ENCODE data around the gene STK17A.
"Not testable (repeated sequence)": the region's sequence is repeated elsewhere in the genome, so short reads cannot be mapped to it uniquely, and the experiment has no call there.

STK17A gene

DNA sequence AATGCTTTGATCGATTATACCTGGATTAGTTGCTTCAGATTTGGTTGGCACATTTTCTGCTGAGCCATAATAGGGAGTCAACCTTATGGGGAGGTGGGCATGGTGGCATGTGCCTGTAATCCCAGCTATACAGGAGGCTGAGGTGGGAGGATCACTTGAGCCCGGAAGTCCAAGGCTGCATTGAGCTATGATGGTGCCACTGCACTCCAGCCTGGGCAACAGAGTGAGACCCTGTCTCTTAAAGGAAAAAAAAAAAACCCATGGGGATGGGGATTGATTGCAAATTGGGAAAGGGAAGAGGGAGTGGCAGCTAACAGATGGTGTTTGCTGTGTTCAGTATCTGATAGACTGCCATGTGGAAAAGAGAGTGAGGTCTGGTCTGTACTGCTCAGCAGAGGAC is 11.1 kb downstream of the STK17A start:
- DNase-seq: no peak

DNA sequence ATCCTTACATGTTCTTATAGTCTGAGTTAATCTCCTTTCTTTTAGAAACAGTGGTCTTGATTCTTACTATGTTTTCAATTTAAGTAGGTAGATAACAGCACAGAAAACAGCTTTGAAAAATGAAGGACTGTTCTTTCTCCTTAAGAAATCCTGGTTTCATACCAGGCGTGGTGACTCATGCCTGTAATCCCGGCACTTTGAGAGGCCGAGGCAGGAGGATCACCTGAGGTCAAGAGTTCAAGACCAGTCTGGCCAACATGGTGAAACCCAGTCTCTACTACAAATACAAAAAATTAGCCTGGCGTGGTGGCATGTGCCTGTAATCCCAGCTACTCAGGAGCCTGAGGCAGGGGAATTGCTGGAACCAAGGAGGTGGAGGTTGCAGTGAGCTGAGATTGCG is 13.5 kb downstream of the STK17A start:
- not testable (repeated sequence) for DNase-seq

DNA sequence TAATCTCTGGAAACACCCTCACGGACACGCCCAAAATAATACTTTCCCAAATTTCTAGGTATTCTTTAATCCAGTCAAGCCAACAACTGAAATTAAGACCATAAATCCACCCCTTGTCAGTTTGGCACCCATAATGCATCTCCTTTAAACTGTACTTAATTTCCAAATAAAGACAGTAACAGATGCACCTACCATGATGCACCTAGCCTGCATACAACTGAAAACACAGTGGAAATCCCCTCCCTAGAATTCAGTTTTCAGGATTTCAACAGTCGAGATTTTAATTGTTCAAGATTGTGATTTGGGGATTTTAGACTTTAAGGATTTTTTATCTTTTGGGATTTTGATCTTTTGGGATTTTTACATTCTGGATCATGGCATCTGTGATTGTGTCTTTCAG is 17.1 kb downstream of the STK17A start:
- DNase-seq: no peak

DNA sequence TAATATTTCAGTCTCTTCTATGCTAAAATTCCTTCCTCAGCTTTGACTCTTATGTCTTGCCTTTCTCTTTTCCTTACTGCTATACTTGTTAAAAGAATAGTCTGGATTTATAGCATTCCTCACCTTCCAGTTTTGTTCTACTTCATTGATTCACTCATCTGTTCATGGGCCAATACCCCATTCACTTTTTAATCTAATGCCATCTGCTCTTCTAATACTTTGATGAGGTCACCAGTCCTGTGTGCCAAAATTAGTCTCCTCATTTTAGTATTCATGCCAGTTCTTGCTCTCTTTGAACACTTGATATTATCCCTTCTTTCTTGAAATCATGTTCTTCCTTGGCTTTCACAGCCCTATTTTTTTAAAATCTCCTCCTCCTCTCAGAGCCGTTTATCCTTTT is 19.3 kb downstream of the STK17A start:
- no peak for DNase-seq

DNA sequence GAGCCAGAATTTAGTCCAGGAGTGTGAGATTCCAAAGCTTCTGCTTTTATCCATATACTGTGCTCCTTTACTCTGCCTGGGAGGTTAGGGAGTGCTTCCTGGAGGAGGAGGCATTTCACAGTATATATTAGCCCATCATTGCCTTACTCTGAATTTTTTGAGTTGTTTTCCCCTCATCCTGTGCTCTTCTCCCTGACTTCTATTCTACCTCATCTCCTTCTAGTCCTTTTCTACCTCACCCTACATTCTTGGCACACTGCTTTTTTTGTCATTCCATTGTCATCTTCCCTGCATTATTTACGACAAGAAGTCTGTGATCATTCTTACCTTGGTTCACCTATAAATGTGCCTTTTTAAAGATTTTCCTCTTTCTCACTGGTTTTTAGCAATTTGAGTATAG is 21.3 kb downstream of the STK17A start:
- DNase-seq: no peak

DNA sequence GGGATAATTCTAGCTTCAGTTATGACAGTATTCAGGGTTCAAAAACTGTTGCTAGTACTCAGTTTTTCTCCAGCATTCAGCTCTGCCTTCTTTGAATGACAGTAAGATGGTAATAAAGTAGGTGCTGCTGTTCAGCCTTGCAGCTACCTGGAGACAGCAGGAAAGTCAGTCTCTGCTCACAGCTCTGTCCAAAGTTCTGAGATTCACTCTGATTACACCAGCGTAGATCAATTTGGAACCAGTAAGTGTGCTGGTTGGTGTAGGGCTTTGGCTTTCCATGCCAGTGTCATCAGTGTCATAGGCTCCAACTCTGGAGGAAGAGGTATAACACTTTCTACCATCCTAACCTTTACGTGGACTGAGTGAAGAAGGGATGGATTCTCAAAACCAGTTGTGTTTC is 26.2 kb downstream of the STK17A start:
- DNase-seq: no peak

DNA sequence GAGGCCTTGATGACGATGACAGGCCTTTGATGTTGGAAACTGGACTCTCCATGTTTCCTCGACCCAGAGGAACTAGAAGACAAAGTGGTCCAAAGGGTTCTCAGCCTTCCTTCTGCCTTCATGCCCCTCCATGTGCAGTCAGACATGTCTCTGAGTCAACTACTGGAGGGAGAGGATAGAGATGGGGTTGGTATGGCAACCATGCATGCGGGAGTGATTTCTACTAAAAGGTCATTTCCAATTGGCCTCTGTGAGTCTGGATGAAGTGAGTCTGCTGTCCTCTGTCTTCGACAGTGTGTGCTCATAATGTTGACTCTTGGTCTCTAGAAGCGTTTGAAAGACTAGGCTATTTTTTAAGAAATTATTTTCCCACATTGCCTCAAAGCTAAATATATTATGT is 29.2 kb downstream of the STK17A start:
- DNase-seq: no peak

DNA sequence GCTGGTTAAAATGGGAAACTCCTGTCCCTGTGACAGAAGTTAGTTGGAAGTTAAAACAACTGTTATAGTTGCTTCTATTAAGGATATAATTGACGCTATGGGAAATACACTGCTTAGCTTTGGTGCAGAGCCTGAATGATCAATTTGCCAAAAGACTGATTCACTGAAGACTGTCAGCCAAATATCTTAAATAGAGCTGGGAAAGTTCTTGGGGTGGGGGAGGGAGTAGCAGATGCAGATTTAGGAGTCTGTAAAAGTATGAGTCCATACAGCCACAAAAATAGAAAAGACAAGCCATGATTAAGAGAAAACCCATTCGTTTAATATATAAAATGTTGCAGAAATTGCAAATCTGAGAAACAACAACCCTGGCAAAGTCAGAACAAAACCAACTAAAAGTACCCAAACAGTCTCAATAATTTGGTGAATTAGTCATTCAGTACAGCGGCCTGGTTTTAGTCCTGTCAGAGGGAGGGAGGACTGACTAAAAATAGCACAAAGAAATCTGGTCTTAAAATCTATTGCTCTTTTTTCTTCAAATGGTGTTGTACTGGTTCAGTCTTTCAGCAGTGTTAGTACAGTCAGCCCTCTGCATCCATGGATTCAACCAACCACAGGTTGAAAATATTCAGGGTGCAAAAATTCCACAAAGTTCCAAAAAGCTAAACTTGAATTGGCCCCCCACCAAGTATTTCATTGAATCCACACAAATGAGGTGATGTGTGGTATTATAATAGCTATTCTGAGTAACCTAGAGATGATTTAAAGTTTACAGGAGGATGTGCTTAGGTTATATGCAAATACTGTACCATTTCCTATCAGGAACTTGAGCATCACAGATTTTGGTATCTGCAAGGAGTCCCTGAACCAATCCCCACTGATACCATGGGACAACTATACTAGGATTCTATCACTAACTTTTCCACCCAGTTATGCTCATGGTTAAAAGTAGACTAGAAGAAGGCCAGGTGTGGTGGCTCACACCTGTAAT is 30.0 kb downstream of the STK17A start:
- DNase-seq: peak in 2 of 56 donors; percentile 5 to 8

DNA sequence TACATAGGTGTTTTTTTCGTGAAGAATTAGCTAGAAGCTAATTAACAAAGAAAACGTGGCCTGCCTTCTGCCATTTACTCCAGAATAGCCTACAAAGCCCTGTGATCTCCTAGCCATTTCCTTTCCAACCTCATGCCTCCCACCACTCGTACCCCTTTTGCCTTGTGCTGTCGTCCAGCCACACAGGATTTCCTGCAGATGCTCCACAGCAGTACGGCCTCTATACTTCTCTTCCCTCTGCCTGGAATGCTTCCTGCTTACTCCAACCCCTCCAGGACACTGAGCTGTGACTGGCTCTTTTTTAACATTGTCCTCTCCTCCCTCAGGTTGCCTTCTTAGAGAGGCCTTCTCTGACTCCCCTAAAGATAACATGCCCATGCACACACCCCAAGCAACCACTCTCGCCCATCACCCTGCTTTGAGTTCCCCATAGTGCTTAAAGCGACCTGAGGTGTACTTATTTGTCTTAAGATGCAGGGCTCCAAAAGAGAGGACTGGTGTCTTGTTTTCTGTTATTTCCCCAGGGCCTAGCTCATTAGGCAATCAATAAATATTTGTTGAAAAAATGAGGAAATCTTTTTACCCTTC is 32.7 kb downstream of the STK17A start:
- no peak for DNase-seq

DNA sequence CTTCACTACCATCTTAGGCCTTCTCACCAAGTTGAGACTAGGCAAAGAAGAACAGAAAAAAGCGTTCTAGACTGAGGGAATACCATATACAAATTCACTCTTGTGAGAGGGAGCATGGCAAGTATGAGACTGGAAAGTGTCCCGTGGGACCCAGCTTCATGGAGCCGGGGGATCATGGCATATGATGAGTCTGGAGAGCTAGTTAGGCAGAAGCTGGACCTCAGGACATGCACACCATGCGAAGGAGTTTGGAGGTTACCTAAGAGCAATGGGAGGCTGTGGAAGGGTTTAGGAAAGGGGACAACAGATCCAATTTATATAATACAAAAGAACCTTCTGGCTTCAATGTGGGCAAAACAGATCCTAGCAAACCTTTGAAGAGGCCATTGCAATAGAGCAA is 34.1 kb downstream of the STK17A start:
- DNase-seq: no peak

DNA sequence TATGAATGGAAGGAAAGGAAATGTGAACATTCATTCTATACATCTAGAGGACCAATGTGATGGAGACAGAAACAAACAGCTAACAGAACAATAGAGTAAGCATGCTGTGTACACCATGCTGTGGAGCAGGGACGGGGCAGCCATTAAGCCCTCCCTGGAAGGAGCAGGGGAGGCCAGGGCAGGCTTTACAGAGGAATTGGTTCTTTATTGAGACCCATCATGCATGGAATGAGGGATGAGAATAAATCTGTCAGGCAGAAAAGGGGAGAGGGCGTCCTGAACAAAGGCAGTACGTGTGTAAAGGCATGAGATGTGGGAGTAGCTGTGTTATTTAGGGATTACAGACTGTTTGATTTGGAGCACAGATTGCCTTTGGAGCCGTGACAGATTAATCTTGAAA is 35.2 kb downstream of the STK17A start:
- DNase-seq: no peak

DNA sequence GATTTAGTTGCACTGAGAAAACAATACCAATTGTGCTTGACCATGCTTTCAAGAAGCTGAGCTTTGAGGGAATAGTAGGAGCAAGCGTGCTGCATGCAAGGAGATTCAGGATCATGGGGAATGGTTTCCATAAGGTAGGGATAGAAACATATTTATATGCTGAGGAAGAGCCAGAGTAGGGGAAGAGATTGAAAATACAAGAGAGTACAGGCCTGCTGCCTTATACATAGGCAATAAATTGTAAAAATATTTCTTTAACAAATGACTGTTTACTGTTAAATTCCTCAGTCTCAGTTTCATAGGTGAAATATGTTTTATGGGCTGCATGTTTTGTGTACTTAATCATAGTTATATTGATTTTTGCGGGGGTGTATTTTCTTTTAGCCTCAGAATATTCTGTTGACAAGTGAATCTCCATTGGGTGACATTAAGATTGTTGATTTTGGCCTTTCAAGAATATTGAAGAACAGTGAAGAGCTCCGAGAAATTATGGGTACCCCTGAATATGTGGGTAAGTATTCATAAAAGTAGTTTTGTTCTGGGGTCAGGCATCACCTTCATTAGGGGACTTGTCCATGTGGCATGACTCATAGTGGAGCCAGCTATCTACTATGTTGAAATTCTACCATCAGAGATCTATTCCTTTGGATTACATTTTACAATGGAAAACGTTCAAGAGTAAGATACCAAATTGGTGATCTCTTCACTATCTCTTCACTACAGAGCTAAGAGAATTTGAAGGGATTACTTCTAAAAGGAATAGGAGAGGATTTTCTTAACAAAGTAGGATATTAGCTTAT is 36.5 kb downstream of the STK17A start:
- DNase-seq: no peak

DNA sequence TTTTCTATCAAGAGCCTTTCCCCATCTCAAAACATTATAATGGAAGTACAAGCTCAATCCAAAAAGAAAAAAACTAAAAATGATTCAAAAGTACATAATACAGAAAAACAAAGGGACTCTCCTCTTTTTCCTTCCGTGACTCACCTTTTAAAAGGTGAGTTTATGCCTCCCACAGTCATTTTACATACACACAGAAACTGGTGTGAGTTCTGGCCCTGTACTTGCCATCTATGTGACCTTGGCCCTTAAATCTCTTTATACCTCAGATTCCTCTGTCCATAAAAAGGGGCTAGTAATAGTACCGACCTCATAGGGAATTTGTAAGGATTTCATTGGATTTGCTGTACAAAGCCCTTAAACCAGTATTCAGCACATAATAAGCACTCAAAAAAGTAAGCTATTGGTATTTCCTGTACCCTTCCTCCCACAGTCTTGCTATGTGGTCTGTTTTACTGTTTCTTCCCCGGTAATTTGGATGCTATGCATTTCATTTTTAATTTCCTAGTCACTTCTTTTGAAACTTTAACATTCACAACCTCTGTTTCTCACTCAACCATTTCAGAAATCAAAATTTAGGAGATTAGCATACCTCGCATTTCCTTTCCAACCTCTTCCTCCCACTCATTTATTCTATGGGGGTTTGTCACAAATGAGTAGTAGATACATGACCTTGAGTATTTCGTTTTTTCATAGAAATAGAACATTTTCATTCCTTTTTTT is 39.0 kb downstream of the STK17A start:
- DNase-seq: no peak

DNA sequence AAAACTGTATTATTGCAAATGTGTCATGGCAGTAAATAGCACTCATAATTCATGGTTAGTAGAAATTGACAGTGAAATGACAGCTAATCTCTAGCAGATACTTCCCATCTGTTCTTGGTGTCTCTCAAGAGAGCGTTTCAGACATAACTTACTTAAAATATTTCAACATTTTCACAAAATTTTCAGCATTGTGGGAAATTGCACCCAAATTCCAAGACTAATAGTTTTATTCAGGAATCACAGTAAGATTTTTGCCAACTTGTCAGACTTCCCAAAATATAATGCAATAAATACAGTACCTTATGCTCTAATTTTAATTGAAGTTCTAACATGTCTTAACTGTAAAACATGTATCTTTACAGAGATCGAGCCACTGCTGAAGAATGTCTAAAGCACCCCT is 41.2 kb downstream of the STK17A start:
- no peak for DNase-seq

DNA sequence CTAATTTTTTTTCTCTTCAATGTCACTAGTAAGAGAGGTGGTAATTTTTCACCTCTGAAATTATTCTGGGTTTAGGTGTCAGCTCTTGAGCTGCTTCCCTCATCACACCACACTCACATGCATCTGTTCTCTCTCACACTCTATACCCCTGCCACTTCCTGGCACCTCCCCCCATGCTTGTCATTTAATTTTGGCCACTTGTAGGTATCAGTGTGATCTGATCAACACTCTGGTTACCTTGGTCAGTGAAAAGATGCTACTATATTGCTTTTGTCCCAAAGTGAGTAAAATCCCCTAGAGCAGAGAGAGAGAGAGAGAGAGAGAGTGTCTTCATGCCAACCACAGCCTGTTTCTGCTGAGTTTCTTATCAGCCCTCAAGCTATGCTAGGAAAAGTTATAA is 42.5 kb downstream of the STK17A start:
- DNase-seq: no peak

DNA sequence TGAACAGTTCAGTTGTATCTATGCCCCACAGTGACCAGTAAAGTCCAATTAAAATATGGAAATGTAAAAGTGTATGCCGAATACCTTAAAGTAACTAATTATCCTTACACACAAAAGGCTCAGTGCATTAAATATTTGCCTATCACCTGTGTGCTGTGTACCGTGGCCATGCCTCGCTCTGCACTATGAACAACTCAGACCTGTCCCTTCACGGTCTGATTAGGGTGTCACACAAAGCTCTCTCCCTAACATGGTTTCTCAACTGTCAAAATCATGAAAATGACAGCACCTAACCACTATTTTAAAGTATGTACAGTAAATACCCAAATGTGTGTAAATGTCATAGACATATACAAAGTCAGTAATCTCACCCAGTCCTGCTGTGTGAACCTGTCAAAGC is 43.1 kb downstream of the STK17A start:
- no peak for DNase-seq

DNA sequence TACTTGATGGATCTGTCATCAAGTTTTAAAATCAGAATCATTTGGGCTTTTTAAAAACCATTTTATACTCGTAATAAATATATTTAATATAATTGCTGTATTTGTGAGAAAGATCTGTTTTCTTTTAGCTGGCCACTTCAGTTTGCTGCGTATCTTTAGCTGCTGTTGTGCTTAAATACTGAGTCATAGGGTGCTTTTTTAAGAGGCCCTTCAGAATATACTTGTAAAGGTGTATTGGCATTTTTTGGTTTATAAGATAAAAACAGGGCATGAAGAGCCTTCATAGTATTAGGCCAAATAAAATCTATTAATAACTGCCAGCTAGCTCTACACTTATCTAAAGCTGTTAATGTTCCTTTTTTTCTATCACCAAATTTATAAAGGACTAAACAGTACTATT is 43.8 kb downstream of the STK17A start:
- no peak for DNase-seq

DNA sequence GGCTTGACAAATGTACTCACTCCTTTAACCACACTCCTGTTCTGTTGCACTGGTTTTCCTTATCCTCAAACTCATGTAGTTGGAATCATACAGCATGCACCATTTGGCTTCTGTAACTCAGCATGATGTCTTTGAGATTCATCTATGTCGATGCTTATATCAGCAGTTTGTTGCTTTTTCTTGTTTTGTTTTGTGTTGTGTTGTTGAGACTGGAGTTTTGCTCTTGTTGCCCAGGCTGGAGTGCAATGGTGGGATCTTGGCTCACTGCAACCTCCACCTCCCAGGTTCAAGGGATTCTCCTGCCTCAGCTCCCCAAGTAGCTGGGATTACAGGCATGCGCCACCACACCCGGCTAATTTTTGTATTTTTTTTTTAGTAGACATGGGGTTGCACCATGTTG is 44.9 kb downstream of the STK17A start:
- not testable (repeated sequence) for DNase-seq

DNA sequence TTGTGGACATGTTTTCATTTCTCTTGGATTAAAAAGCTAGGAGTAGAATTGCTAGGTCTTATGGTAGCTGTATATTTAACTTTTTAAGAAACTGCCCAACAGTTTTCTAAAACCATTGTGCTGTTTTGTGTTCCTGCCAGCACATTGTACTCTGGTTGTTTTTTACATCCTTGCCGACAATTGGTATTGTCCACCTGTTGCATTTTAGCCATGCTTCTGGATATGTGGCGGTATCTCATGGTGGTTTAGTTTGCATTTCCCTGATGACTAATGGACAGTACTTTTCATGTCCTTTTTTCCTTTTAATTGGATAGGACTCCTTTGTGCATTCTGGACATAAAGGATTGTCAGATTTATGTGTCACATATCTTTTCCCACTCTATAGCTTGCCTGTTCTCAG is 45.5 kb downstream of the STK17A start:
- DNase-seq: no peak

DNA sequence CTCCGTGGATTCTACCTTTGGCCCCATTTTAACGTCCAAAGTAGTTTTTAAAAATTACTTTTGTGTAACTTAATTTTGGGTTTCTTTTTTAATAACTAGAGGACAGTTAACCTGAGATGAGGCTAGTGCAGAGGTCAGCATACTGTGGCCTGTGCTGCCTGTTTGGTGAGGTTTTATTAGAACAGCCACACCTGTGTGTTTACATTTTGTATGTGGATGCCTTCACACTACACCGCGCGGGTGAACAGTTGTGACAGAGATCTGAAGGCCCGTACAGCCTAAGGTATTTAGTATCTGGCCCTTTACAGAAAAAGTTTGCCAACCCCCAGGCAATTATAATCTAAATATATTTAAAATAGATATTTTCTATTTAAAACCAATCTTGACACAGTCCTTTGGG is 46.9 kb downstream of the STK17A start:
- no peak for DNase-seq

DNA sequence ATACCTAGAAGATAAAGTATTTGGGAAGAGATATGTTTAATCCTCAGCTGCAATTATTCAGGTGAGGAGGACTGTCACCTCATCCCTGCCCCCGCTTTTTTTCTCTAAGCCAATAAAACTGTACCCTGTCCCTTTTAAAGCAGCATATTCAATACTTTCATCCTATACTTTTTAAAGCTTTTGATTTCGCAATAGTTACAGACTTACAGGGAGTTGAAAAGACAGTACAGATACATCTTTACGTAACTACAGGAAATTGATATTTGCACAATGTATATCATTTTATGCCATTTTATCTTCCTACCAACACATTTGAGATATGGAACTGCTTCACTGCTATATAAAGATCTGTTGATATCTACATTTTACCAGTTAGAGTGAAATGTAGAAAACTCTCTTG is 47.6 kb downstream of the STK17A start:
- no peak for DNase-seq

DNA sequence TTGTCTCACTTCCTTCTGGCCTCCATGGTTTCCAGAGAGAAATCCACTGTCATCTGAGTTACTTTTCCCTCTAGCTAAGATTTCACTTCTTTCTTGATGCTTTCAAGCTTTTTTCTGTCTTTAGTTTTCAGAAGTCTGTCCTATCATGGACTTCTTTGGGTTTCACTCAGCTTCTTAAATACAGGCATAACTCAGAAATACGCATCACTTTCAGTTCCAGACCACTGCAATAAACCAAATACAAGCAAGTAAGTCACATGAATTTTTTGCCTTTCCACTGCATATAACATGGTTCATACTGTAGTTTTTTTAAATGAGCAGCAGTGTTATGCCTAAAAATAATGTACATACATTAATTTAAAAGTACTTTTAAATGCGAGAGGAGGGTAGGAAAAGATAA is 48.7 kb downstream of the STK17A start:
- DNase-seq: no peak
